K562 (cell line): ENCODE measurements around the gene ZBTB32. TPM values are rescaled to one million over a fixed set of nuclear protein-coding genes. Genes with fewer than 3 reads are reported as not detected.

Source experiments
- CHD7 ChIP-seq: fragments of 200-600 bp; sonication (generic); IDR thresholded peaks from one replicate; pipeline ENCODE4 v1.6.1; 2012; ENCODE audit warnings: mild to moderate bottlenecking, low read depth, low read length, inconsistent platforms
- EP300 ChIP-seq: IDR thresholded peaks from 2 replicates; pipeline ENCODE4 v1.6.1; 2012; ENCODE audit warnings: low read length, improper control_type of control experiment
- GABPB2 ChIP-seq: fragments of 250-450 bp; sonication (Bioruptor Pico); conservative IDR thresholded peaks from 2 replicates; pipeline ENCODE4 v1.5.1; 2021; ENCODE audit warnings: mild to moderate bottlenecking
- HES1 ChIP-seq: fragments of 450-650 bp; IDR thresholded peaks from 2 replicates; pipeline ENCODE4 v1.6.1; 2016; ENCODE audit warnings: low read depth, mild to moderate bottlenecking, moderate library complexity
- KLF1 ChIP-seq: fragments of 450-650 bp; IDR thresholded peaks from 2 replicates; pipeline ENCODE4 v1.6.1; 2016; ENCODE audit warnings: missing genetic modification characterization, missing compliant biosample characterization
- PRPF4 ChIP-seq: fragments of 200-400 bp; formaldehyde crosslinking; IDR thresholded peaks from one replicate; pipeline ENCODE4 v1.6.1; 2017; ENCODE audit warnings: low read length, low read depth, mild to moderate bottlenecking; ENCODE audit not compliant: insufficient read depth, poor library complexity, severe bottlenecking
- RFX1 ChIP-seq: fragments of 450-650 bp; IDR thresholded peaks from 2 replicates; pipeline ENCODE4 v1.6.1; 2016; ENCODE audit warnings: mild to moderate bottlenecking, moderate library complexity
- RUNX1 ChIP-seq: sonication (generic); IDR thresholded peaks from 2 replicates; pipeline ENCODE4 v1.6.1; 2016; ENCODE audit warnings: antibody characterized with exemption, low read depth
- SMC3 ChIP-seq: conservative IDR thresholded peaks from 2 replicates; pipeline ENCODE4 v1.6.1; 2011; ENCODE audit warnings: low read depth, low read length, improper control_type of control experiment; ENCODE audit not compliant: insufficient read depth
- STAT6 ChIP-seq: sonication (generic); formaldehyde crosslinking; IDR thresholded peaks from 2 replicates; pipeline ENCODE4 v1.8.1; 2023; ENCODE audit warnings: mild to moderate bottlenecking, missing genetic modification reagents
- ZBTB1 ChIP-seq: sonication (generic); formaldehyde crosslinking; IDR thresholded peaks from 2 replicates; pipeline ENCODE4 v1.8.1; 2023; ENCODE audit warnings: missing genetic modification reagents, low read depth, mild to moderate bottlenecking, borderline replicate concordance
- ZNF133 ChIP-seq: fragments of 250-450 bp; sonication (Bioruptor Pico); IDR thresholded peaks from 2 replicates; pipeline ENCODE4 v1.4.0; 2020; ENCODE audit warnings: mild to moderate bottlenecking
- ZNF717 ChIP-seq: fragments of 250-450 bp; sonication (Bioruptor Pico); IDR thresholded peaks from 2 replicates; pipeline ENCODE4 v1.5.0; 2021
- polyA plus RNA-seq, 8 experiments: library from polyadenylated mRNA; depleted of rRNA in 4 of 8; stranded (reverse) in 5 of 8; unstranded in 3 of 8; fragments of >200 nt; fragmentation: Nextera tagmentation in 2 of 8; fragmentation: Illumina TruSeq in 1 of 8; extraction: Ambion mirVana in 2 of 8; extraction: Trizol in 1 of 8; gene quantifications; 2 replicates each; pipeline versions ENCODE4 v1.2.1 to v1.2.3, GENCODE V29; 2011 to 2014; ENCODE audit warnings: inconsistent platforms in 1 of 8, missing spikeins in 1 of 8
- total RNA-seq, 7 experiments: library from RNA; depleted of rRNA in 6 of 7; stranded (reverse); fragments of >200 nt in 6 of 7; fragmentation: Illumina TruSeq in 2 of 7; extraction: Trizol in 2 of 7; gene quantifications; 2 replicates each; pipeline versions ENCODE4 v1.2.1 to v1.2.3, GENCODE V29; 2011 to 2021; ENCODE audit warnings: low replicate concordance in 1 of 7

Gene ZBTB32
- total and polyA plus RNA-seq, 9 of the 15 experiments (the other 6 are each of a cell fraction or from before 2014, with no cell fraction given): 0.20 TPM; not detected in 8

GRCh38 chr19:35716801-35717664, 12.7 kb downstream of the ZBTB32 start (continued):
- TF ChIP-seq PRPF4: no peak
- no peak for TF ChIP-seq RUNX1
- TF ChIP-seq STAT6 (CRISPR knock-in tag): no peak
- TF ChIP-seq SMC3: peak; percentile 74
- peak; percentile 17; the same call in 1 of the 2 replicates for TF ChIP-seq KLF1
- TF ChIP-seq ZBTB1 (CRISPR knock-in tag): no peak
- no peak for TF ChIP-seq CHD7
- TF ChIP-seq HES1: no peak
- TF ChIP-seq ZNF133: no peak
- TF ChIP-seq GABPB2: no peak
- no peak for TF ChIP-seq ZNF717
- no peak for TF ChIP-seq EP300
- TF ChIP-seq RFX1: no peak
